Sigmoid colon (tissue), 7 donors: Measurements from ENCODE around the gene LPCAT1. TPM values are rescaled to one million over a fixed set of nuclear protein-coding genes. Genes with fewer than 3 reads are reported as not detected.

ENCODE experiments used
- DNase-seq: peaks from one replicate; pipeline ENCODE4 v3.0.0-alpha.2; 2019
- H3K27ac ChIP-seq, 4 donors: fragments of 200-600 bp; sonication (generic); one replicate each; pipeline ENCODE4 v1.5.1; 2016 to 2019; ENCODE audit warnings: mild to moderate bottlenecking in 1 of 4
- H3K27me3 ChIP-seq, 3 donors: fragments of 200-600 bp; sonication (generic); one replicate each; pipeline ENCODE4 v1.5.1; 2019; ENCODE audit warnings: mild to moderate bottlenecking in 1 of 3
- H3K36me3 ChIP-seq, 4 donors: fragments of 200-600 bp; sonication (generic); one replicate each; pipeline ENCODE4 v1.5.1; 2016 to 2019
- H3K4me1 ChIP-seq, 4 donors: fragments of 200-600 bp; sonication (generic); one replicate each; pipeline ENCODE4 v1.5.1; 2017 to 2019
- H3K4me3 ChIP-seq, 4 donors: fragments of 200-600 bp; sonication (generic); one replicate each; pipeline ENCODE4 v1.5.1; 2017 to 2019; ENCODE audit warnings: mild to moderate bottlenecking in 2 of 4, moderate library complexity in 1 of 4
- H3K9me3 ChIP-seq, 4 donors: fragments of 200-600 bp in 3 of 4; sonication (generic) in 3 of 4; one replicate each; pipeline versions ENCODE4 v1.5.1 to v1.6.1; 2013 to 2019
- CTCF ChIP-seq, 4 experiments: fragments of 450-650 bp in 3 of 4; fragments of 200-600 bp in 1 of 4; IDR thresholded peaks; one replicate each; pipeline ENCODE4 v1.5.1; 2016 to 2019; ENCODE audit warnings: antibody characterized with exemption in 4 of 4, mild to moderate bottlenecking in 3 of 4, moderate library complexity in 2 of 4
- EP300 ChIP-seq, 4 donors: sonication (generic); formaldehyde crosslinking; IDR thresholded peaks; one replicate each; pipeline ENCODE4 v1.6.1; 2017; ENCODE audit warnings: antibody characterized with exemption in 4 of 4
- POLR2A ChIP-seq, 2 donors: fragments of 450-650 bp; IDR thresholded peaks; one replicate each; pipeline ENCODE4 v1.6.1; 2016; ENCODE audit warnings: antibody characterized with exemption in 2 of 2, mild to moderate bottlenecking in 2 of 2, moderate library complexity in 2 of 2
- POLR2AphosphoS5 ChIP-seq, 4 donors: sonication (generic); formaldehyde crosslinking; IDR thresholded peaks; one replicate each; pipeline ENCODE4 v1.6.1; 2017; ENCODE audit warnings: antibody characterized with exemption in 4 of 4
- WGBS, 2 donors: extraction: QIAGEN DNeasy Blood & Tissue Kit; methylation state at CpG; one replicate each; pipeline ENCODE4 v1.1.7; 2013; 5-methylcytosine and 5-hydroxymethylcytosine counted together
- intact Hi-C: fragments of 100-400 bp; cut with DNase I; formaldehyde crosslinking; loops from one replicate; pipeline ENCODE4 v1.15.1; 2023
- polyA plus RNA-seq, 3 donors: library from polyadenylated mRNA; stranded (reverse); fragments of 200-250 nt; gene quantifications; one replicate each; pipeline ENCODE4 v1.2.3, GENCODE V29; 2013
- total RNA-seq, 4 donors: library from RNA; depleted of rRNA; stranded (reverse); fragments of >200 nt; gene quantifications; one replicate each; pipeline ENCODE4 v1.1.0, GENCODE V29; 2016
- donor health status: healthy with polysubstance abuse.
- donor health status: Bipolar disorder and iron deficiency.
- donor health status: healthy.

Gene LPCAT1
- total and polyA plus RNA-seq, 7 donors = 4.2 to 35.1 (median 22.2) TPM

DNA sequence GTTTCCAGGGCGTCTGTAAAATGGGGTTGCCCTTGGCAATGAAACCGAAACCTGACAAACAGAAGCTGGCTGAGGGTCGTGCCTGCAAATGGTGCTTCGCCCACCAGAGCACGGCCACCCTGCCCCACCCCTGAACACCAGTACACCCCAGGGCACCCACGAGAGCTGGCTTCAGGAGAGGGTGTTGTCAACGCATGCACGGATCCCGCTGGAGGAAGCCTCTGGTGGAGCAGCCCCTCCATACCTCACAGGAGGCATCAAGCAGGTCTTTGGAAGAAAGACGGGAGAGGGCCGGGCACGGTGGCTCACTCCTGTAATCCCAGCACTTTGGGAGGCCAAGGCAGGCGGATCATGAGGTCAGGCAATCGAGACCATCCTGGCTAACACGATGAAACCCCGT, 87.1 kb downstream of the LPCAT1 start:
- no peak overlapping the region for H3K27ac ChIP-seq
- no peaks in the 10 kb centered on the region for H3K36me3 ChIP-seq
- H3K27me3 ChIP-seq = peaks cover 0 to 35% (median 15%) of the 10 kb centered on the region in 3 donors
- no peak for DNase-seq
- 93% methylated on average over 16 of the region's 16 CpGs for WGBS, 2 donors
- no peak overlapping the region for H3K4me3 ChIP-seq
- no peaks in the 10 kb centered on the region for H3K4me1 ChIP-seq
- H3K9me3 ChIP-seq = no peaks in the 10 kb centered on the region
- intact Hi-C loops = no loop called here
- TF ChIP-seq EP300 (IDR thresholded peaks at IDR 0.05) (no peak), CTCF (IDR thresholded peaks at IDR 0.05) (no peak), POLR2A (IDR thresholded peaks at IDR 0.05) (no peak), POLR2AphosphoS5 (IDR thresholded peaks at IDR 0.05) (no peak)

- Histone ChIP-seq H3K36me3 (no peaks in the 10 kb centered on the region), H3K4me1 (no peaks in the 10 kb centered on the region), H3K27me3 (peaks cover 0 to 29% (median 9%) of the 10 kb centered on the region in 3 donors), H3K27ac (no peak overlapping the region), H3K9me3 (no peaks in the 10 kb centered on the region), H3K4me3 (no peak overlapping the region)
- no peak for TF ChIP-seq CTCF (IDR thresholded peaks at IDR 0.05)
- TF ChIP-seq EP300 (IDR thresholded peaks at IDR 0.05) = no peak
- TF ChIP-seq POLR2A (IDR thresholded peaks at IDR 0.05) = no peak
- no peak for TF ChIP-seq POLR2AphosphoS5 (IDR thresholded peaks at IDR 0.05)
- DNase-seq = no peak
- intact Hi-C loops = no loop called here
- 88 to 90% methylated on average over 10 of the region's 10 CpGs for WGBS, 2 donors
Measured at GRCh38 chr5:1436036-1436435, 87.7 kb downstream of the LPCAT1 start.

DNA sequence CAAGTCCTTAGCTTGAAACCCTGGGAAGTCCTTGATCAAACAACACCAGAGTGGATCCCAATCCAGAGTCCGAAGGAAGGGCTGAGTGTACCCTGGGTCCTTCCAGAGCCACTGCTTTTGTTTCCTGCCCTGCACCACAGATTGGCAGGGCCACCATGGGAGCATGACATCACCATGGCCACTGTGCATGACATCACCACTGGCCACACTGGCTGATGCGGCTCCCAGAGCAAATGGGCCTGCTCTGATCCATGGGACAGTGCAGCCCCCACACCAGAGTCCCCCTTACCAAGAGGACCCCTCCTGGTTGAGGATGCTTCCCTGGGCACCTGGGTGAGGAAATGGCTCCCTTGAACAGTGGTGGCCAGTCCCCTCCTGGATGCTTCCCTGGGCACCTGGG, 88.4 kb downstream of the LPCAT1 start:
- no peak overlapping the region for H3K4me3 ChIP-seq
- no peak for DNase-seq
- intact Hi-C loops = no loop called here
- H3K4me1 ChIP-seq = no peaks in the 10 kb centered on the region
- no peak overlapping the region for H3K27ac ChIP-seq
- TF ChIP-seq CTCF (IDR thresholded peaks at IDR 0.05) = no peak
- no peak for TF ChIP-seq POLR2A (IDR thresholded peaks at IDR 0.05)
- no peak for TF ChIP-seq EP300 (IDR thresholded peaks at IDR 0.05)
- TF ChIP-seq POLR2AphosphoS5 (IDR thresholded peaks at IDR 0.05) = no peak
- peaks cover 0 to 23% (median 2%) of the 10 kb centered on the region in 3 donors for H3K27me3 ChIP-seq
- H3K36me3 ChIP-seq = no peaks in the 10 kb centered on the region
- WGBS, 2 donors = 91 to 96% methylated on average over 2 of the region's 2 CpGs
- no peaks in the 10 kb centered on the region for H3K9me3 ChIP-seq

DNA sequence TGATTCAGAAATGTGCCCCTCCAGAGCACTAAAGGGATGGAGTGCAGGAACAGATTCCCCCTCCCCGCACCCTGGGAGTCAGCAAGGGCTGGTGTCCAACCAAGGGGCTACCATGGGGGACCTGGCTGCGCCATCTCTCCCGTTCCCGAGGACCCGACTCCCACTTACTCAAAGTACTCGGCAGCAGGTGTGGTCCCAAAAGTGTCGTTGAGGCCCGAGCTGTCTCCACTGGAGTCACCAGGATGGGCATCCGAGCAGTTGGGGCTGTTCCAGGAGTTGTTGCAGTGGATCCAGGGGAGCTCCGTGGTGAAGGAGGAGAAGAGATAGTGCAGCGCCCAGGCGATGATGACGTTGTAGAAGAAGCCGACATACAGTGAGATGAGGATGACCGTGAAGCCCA, 91.5 kb downstream of the LPCAT1 start:
- no peaks in the 10 kb centered on the region for H3K27me3 ChIP-seq
- H3K9me3 ChIP-seq = peaks cover 10 to 19% (median 14%) of the 10 kb centered on the region in 4 donors
- no peaks in the 10 kb centered on the region for H3K36me3 ChIP-seq
- TF ChIP-seq POLR2AphosphoS5 (IDR thresholded peaks at IDR 0.05) (no peak), EP300 (IDR thresholded peaks at IDR 0.05) (no peak), CTCF (IDR thresholded peaks at IDR 0.05) (no peak), POLR2A (IDR thresholded peaks at IDR 0.05) (no peak)
- intact Hi-C loops = no loop called here
- H3K4me1 ChIP-seq = no peaks in the 10 kb centered on the region
- no peak for DNase-seq
- no peak overlapping the region for H3K4me3 ChIP-seq
- 93 to 95% methylated on average over 15 of the region's 15 CpGs for WGBS, 2 donors
- H3K27ac ChIP-seq = no peak overlapping the region

DNA sequence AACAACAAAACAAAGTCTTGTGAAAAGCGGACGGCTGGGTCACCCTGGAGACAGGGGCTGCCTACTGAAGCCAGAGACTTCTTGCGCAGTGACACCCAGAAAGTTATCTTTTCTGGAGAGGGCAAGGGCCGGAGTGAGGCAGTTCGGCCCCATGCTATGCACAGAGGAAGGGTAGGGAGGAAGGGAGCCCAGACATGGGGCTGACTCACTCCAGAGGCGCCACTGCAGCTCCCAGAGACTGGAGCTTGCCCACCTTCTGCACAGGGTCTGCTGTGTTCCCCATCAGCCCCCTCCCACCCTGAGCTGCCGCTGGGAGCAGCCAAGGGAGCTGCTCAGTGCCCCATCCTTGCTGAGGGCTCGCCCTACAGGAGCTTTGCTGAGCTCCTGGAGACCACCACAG, 91.9 kb downstream of the LPCAT1 start:
- Histone ChIP-seq H3K9me3 (peaks cover 10 to 21% (median 14%) of the 10 kb centered on the region in 4 donors), H3K4me1 (no peaks in the 10 kb centered on the region), H3K27me3 (no peaks in the 10 kb centered on the region), H3K27ac (no peak overlapping the region), H3K4me3 (no peak overlapping the region), H3K36me3 (no peaks in the 10 kb centered on the region)
- WGBS, 2 donors = 85% methylated on average over 8 of the region's 8 CpGs
- no peak for TF ChIP-seq EP300 (IDR thresholded peaks at IDR 0.05)
- no peak for TF ChIP-seq POLR2A (IDR thresholded peaks at IDR 0.05)
- no peak for TF ChIP-seq CTCF (IDR thresholded peaks at IDR 0.05)
- no peak for TF ChIP-seq POLR2AphosphoS5 (IDR thresholded peaks at IDR 0.05)
- DNase-seq = no peak
- intact Hi-C loops = no loop called here
